Measurements from ENCODE around the gene EIPR1.

DNA sequence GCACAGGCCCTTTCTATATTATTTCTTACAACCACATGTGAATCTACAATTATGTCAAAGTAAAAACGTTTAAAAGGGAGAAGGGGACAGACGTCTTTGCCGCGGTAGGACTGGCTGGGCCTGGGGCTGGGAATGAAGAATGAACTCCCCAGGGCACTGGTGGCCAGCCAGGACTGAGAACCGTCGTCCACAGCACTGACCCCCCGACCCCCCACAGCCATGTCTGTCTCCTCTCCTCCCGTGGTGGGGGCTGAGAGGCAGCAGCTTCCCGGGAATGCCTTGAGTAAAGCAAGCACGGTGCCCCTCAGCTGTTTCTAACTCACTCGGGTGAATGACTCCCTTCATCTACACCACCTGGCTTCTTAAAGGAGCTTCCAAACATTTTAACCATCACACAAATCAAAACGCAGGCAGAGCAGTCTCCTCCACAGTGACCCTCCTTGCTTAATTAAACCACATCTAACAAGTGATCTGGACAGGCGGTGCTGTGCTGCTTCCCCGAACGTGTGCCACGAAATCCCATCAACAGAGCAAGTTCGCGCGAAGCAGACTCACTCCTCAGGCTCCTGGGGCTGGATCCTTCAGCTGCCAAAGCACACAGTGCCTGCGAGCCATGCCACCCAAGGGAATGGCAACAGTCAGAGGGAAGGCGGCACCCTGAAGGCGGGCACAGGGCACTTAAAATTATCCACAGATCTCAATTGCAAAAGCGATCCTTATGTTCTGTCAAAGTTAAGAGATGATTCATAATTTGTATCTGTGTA is 217.7 kb downstream of the EIPR1 start:
- no peak for TF ChIP-seq POLR2A (IDR thresholded peaks at IDR 0.05)
- TF ChIP-seq, protein P1, sequence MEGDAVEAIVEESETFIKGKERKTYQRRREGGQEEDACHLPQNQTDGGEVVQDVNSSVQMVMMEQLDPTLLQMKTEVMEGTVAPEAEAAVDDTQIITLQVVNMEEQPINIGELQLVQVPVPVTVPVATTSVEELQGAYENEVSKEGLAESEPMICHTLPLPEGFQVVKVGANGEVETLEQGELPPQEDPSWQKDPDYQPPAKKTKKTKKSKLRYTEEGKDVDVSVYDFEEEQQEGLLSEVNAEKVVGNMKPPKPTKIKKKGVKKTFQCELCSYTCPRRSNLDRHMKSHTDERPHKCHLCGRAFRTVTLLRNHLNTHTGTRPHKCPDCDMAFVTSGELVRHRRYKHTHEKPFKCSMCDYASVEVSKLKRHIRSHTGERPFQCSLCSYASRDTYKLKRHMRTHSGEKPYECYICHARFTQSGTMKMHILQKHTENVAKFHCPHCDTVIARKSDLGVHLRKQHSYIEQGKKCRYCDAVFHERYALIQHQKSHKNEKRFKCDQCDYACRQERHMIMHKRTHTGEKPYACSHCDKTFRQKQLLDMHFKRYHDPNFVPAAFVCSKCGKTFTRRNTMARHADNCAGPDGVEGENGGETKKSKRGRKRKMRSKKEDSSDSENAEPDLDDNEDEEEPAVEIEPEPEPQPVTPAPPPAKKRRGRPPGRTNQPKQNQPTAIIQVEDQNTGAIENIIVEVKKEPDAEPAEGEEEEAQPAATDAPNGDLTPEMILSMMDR (IDR thresholded peaks at IDR 0.05): no peak
